Suprapubic skin (tissue), 4 donors: Measurements from ENCODE around the gene LINS1.

Experiments
- EP300 ChIP-seq: sonication (generic); formaldehyde crosslinking; IDR thresholded peaks from one replicate; pipeline ENCODE4 v1.6.1; 2017; ENCODE audit warnings: antibody characterized with exemption
- POLR2AphosphoS5 ChIP-seq, 3 donors: sonication (generic); formaldehyde crosslinking; IDR thresholded peaks; one replicate each; pipeline ENCODE4 v1.6.1; 2017; ENCODE audit warnings: antibody characterized with exemption in 3 of 3
- TF ChIP-seq, protein P1 (sequence below), 2 donors: fragments of 200-600 bp in 1 of 2; fragments of 450-650 bp in 1 of 2; sonication (generic) in 1 of 2; IDR thresholded peaks; one replicate each; pipeline ENCODE4 v1.5.1; 2016 to 2019; ENCODE audit warnings: antibody characterized with exemption in 2 of 2, mild to moderate bottlenecking in 1 of 2, moderate library complexity in 1 of 2

GRCh38 chr15:100531204-100531603, 70.8 kb downstream of the LINS1 start:
- TF ChIP-seq, protein P1, sequence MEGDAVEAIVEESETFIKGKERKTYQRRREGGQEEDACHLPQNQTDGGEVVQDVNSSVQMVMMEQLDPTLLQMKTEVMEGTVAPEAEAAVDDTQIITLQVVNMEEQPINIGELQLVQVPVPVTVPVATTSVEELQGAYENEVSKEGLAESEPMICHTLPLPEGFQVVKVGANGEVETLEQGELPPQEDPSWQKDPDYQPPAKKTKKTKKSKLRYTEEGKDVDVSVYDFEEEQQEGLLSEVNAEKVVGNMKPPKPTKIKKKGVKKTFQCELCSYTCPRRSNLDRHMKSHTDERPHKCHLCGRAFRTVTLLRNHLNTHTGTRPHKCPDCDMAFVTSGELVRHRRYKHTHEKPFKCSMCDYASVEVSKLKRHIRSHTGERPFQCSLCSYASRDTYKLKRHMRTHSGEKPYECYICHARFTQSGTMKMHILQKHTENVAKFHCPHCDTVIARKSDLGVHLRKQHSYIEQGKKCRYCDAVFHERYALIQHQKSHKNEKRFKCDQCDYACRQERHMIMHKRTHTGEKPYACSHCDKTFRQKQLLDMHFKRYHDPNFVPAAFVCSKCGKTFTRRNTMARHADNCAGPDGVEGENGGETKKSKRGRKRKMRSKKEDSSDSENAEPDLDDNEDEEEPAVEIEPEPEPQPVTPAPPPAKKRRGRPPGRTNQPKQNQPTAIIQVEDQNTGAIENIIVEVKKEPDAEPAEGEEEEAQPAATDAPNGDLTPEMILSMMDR (IDR thresholded peaks at IDR 0.05): no peak
- TF ChIP-seq POLR2AphosphoS5 (IDR thresholded peaks at IDR 0.05): no peak
- TF ChIP-seq EP300: no peak
